ENCODE measurements around the gene INPP5A.

INPP5A gene

GRCh38 chr10:132690401-132690800 is 152.8 kb downstream of the INPP5A start:
- no peaks in the 10 kb centered on the region for H3K36me3 ChIP-seq
- no peak overlapping the region for H3K4me3 ChIP-seq (ENCODE audit: low read depth, low read length)
- H3K9me3 ChIP-seq (ENCODE audit: severe bottlenecking), result no peaks in the 10 kb centered on the region
- H3K27me3 ChIP-seq (ENCODE audit: insufficient read depth, low read depth, severe bottlenecking), result no peaks in the 10 kb centered on the region
- TF ChIP-seq, protein P1, sequence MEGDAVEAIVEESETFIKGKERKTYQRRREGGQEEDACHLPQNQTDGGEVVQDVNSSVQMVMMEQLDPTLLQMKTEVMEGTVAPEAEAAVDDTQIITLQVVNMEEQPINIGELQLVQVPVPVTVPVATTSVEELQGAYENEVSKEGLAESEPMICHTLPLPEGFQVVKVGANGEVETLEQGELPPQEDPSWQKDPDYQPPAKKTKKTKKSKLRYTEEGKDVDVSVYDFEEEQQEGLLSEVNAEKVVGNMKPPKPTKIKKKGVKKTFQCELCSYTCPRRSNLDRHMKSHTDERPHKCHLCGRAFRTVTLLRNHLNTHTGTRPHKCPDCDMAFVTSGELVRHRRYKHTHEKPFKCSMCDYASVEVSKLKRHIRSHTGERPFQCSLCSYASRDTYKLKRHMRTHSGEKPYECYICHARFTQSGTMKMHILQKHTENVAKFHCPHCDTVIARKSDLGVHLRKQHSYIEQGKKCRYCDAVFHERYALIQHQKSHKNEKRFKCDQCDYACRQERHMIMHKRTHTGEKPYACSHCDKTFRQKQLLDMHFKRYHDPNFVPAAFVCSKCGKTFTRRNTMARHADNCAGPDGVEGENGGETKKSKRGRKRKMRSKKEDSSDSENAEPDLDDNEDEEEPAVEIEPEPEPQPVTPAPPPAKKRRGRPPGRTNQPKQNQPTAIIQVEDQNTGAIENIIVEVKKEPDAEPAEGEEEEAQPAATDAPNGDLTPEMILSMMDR (IDR thresholded peaks at IDR 0.05; ENCODE audit: low read depth, low read length), result no peak
- no peak for DNase-seq
- H3K27ac ChIP-seq, result no peak overlapping the region

DNA sequence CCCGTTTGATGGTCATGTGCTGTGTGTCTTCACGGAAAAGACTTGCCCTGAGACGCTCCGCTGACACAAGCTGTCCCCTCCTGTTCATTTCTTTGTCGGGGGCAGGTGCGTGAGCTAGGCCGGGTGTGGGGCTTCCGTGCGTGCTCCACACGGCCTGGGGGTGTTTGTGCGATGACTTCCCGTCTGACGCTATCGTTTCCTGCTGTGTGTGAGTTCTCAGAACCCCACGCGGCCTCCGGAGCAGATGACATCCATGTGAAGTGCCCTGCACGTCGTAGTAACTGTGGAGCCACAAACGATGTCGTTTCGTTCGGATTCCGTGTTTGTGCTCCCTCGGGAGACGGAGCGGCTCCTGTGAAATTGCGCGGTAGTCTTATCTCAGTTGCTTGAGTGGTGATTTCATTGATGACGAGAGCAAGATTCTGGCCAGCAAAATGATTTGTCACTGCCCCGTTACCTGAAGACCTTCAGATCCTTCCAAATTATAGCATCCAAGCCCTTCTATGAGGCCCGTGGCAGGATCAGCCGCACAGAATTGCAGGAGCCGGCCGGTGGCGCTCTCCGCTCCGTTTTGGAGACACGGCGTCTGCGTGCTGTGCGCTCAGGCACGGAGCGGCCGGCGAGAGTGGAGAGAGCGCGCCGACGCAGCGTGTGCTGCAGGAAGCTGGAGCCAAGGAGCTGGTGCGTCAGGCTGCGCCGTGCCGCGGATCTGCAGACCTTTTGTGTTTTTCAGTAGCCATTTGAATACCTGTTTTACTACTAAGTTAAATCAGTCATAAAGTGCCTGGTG is 153.4 kb downstream of the INPP5A start:
- H3K27ac ChIP-seq, result no peak overlapping the region
- DNase-seq, result no peak
- H3K27me3 ChIP-seq (ENCODE audit: insufficient read depth, low read depth, severe bottlenecking), result no peaks in the 10 kb centered on the region
- no peak overlapping the region for H3K4me3 ChIP-seq (ENCODE audit: low read depth, low read length)
- no peaks in the 10 kb centered on the region for H3K36me3 ChIP-seq
- H3K9me3 ChIP-seq (ENCODE audit: severe bottlenecking), result no peaks in the 10 kb centered on the region
- TF ChIP-seq, protein P1 (IDR thresholded peaks at IDR 0.05; ENCODE audit: low read depth, low read length), result no peak

- Histone ChIP-seq H3K27me3 (ENCODE audit: insufficient read depth, low read depth, severe bottlenecking) (no peaks in the 10 kb centered on the region), H3K9me3 (ENCODE audit: severe bottlenecking) (no peaks in the 10 kb centered on the region), H3K27ac (no peak overlapping the region), H3K36me3 (no peaks in the 10 kb centered on the region), H3K4me3 (ENCODE audit: low read depth, low read length) (no peak overlapping the region)
- no peak for DNase-seq
- TF ChIP-seq, protein P1 (IDR thresholded peaks at IDR 0.05; ENCODE audit: low read depth, low read length), result no peak
Observed at GRCh38 chr10:132691711-132692153, 154.1 kb downstream of the INPP5A start.

DNA sequence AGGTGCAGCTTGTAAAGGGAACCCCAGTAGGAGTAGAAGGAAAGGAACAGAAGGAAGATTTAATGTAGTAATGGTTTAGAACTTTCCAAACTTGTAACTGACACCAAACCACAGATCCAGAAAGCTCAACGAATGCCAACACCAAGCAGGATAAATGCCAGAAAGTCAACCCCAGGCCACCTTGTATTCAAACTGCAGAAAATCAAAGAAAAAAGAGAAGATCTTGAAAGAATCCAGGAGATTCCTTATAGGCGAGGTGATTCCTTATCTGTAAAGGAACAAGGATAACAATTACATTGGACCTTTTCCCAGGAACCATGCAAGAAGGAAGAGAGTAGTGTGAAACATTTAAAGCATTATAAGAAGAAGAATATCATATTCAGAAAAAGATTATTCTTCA is 154.7 kb downstream of the INPP5A start:
- Histone ChIP-seq H3K9me3 (ENCODE audit: severe bottlenecking) (no peaks in the 10 kb centered on the region), H3K4me3 (ENCODE audit: low read depth, low read length) (no peak overlapping the region), H3K36me3 (no peaks in the 10 kb centered on the region), H3K27me3 (ENCODE audit: insufficient read depth, low read depth, severe bottlenecking) (no peaks in the 10 kb centered on the region), H3K27ac (no peak overlapping the region)
- TF ChIP-seq, protein P1 (IDR thresholded peaks at IDR 0.05; ENCODE audit: low read depth, low read length), result no peak
- no peak for DNase-seq

- Histone ChIP-seq H3K4me3 (ENCODE audit: low read depth, low read length) (no peak overlapping the region), H3K27ac (no peak overlapping the region), H3K27me3 (ENCODE audit: insufficient read depth, low read depth, severe bottlenecking) (no peaks in the 10 kb centered on the region), H3K9me3 (ENCODE audit: severe bottlenecking) (no peaks in the 10 kb centered on the region), H3K36me3 (no peaks in the 10 kb centered on the region)
- TF ChIP-seq, protein P1 (IDR thresholded peaks at IDR 0.05; ENCODE audit: low read depth, low read length), result no peak
- no peak for DNase-seq
Observed at GRCh38 chr10:132693676-132694075, 156.1 kb downstream of the INPP5A start.

GRCh38 chr10:132696204-132696603 is 158.6 kb downstream of the INPP5A start:
- TF ChIP-seq, protein P1 (IDR thresholded peaks at IDR 0.05; ENCODE audit: low read depth, low read length), result no peak
- H3K27me3 ChIP-seq (ENCODE audit: insufficient read depth, low read depth, severe bottlenecking), result no peaks in the 10 kb centered on the region
- H3K9me3 ChIP-seq (ENCODE audit: severe bottlenecking), result no peaks in the 10 kb centered on the region
- H3K27ac ChIP-seq, result no peak overlapping the region
- H3K4me3 ChIP-seq (ENCODE audit: low read depth, low read length), result no peak overlapping the region
- DNase-seq, result no peak
- no peaks in the 10 kb centered on the region for H3K36me3 ChIP-seq

All from WERI-Rb-1 (cell line).